Gastrocnemius medialis (tissue), 4 donors: ENCODE data around the gene IGLL1. TPM values are rescaled to one million over a fixed set of nuclear protein-coding genes. Genes with fewer than 3 reads are reported as not detected.
"Not testable (repeated sequence)": the region's sequence is repeated elsewhere in the genome, so short reads cannot be mapped to it uniquely, and the experiment has no call there.

ENCODE experiments used
- ATAC-seq, 2 donors: fragments of 150-250 bp; one replicate each; pipeline ENCODE4 v1.9.1; 2016
- DNase-seq, 2 donors: peaks; one replicate each; pipeline ENCODE4 v3.0.0-alpha.2; 2019
- H3K27ac ChIP-seq, 4 donors: fragments of 200-600 bp; sonication (generic); 1 replicate in 1 of 4; 2 replicates in 3 of 4; pipeline ENCODE4 v1.5.1; 2016 to 2018; ENCODE audit warnings: mild to moderate bottlenecking in 2 of 4, moderate library complexity in 1 of 4
- H3K27me3 ChIP-seq, 3 donors: fragments of 200-600 bp; sonication (generic) in 2 of 3; 1 replicate in 1 of 3; 2 replicates in 2 of 3; pipeline versions ENCODE4 v1.5.1 to v1.6.0; 2016 to 2019; ENCODE audit warnings: mild to moderate bottlenecking in 1 of 3, moderate library complexity in 1 of 3
- H3K36me3 ChIP-seq, 2 donors: fragments of 200-600 bp; sonication (generic) in 1 of 2; one replicate each; pipeline ENCODE4 v1.5.1; 2017 to 2018
- H3K4me1 ChIP-seq, 2 donors: fragments of 200-600 bp; sonication (generic) in 1 of 2; one replicate each; pipeline ENCODE4 v1.5.1; 2016 to 2017; ENCODE audit warnings: mild to moderate bottlenecking in 2 of 2
- H3K4me3 ChIP-seq, 4 donors: fragments of 200-600 bp; sonication (generic) in 3 of 4; 1 replicate in 1 of 4; 2 replicates in 3 of 4; pipeline ENCODE4 v1.5.1; 2016 to 2019; ENCODE audit warnings: mild to moderate bottlenecking in 2 of 4
- H3K9me3 ChIP-seq, 3 donors: fragments of 200-600 bp; sonication (generic) in 2 of 3; 1 replicate in 1 of 3; 2 replicates in 2 of 3; pipeline ENCODE4 v1.5.1; 2016 to 2019
- CTCF ChIP-seq, 5 experiments: fragments of 450-650 bp in 3 of 5; fragments of 200-600 bp in 2 of 5; sonication (generic) in 2 of 5; IDR thresholded peaks in 4 of 5; conservative IDR thresholded peaks in 1 of 5; 1 replicate in 4 of 5; 2 replicates in 1 of 5; pipeline ENCODE4 v1.5.1; 2016 to 2019; ENCODE audit warnings: antibody characterized with exemption in 5 of 5, mild to moderate bottlenecking in 3 of 5, moderate library complexity in 3 of 5
- POLR2A ChIP-seq, 2 donors: fragments of 450-650 bp; IDR thresholded peaks; one replicate each; pipeline ENCODE4 v1.6.1; 2017; ENCODE audit warnings: antibody characterized with exemption in 2 of 2, mild to moderate bottlenecking in 2 of 2, moderate library complexity in 2 of 2
- in situ Hi-C, 4 donors: fragments of 200-750 bp; cut with MboI; loops; one replicate each; pipeline versions ENCODE4 v1.15.0 to v1.8.0; 2017; ENCODE audit warnings: low sequenced_read_pairs in 4 of 4
- intact Hi-C: fragments of 100-400 bp; cut with DNase I; formaldehyde crosslinking; loops from one replicate; pipeline ENCODE4 v1.15.1; 2023; ENCODE audit warnings: low total_unique reads
- total RNA-seq, 4 donors: library from RNA; depleted of rRNA; stranded (reverse); fragments of >200 nt; gene quantifications; one replicate each; pipeline versions ENCODE4 v1.1.0 to v1.2.3, GENCODE V29; 2016

The IGLL1 gene
- total RNA-seq, 4 donors from 2014 or later, result not detected

- peaks cover 0 to 4% (median 0%) of the 10 kb centered on the region in 3 donors for H3K9me3 ChIP-seq
- H3K4me3 ChIP-seq, result no peak overlapping the region
- ATAC-seq (no peak), DNase-seq (no peak)
- no peaks in the 10 kb centered on the region for H3K36me3 ChIP-seq
- H3K27me3 ChIP-seq, result peaks cover 0 to 5% (median under 1%) of the 10 kb centered on the region in 3 donors
- no peak overlapping the region for H3K27ac ChIP-seq
- in situ Hi-C loops (loop anchor here in 3 of 4 donors (10.0 to 25.0 kb wide), 3 partner anchors 236 to 314 kb away; partner anchors contain the start of gene SLC2A11 (in 3 of the 3)), intact Hi-C loops (no loop called here)
- TF ChIP-seq POLR2A (IDR thresholded peaks at IDR 0.05), result no peak
- no peak for TF ChIP-seq CTCF (IDR thresholded peaks at IDR 0.05 in 4 of 5, conservative IDR thresholded peaks at IDR 0.05 in 1 of 5)
- no peaks in the 10 kb centered on the region for H3K4me1 ChIP-seq
These were observed 31.4 kb downstream of the IGLL1 start for GRCh38 chr22:23548501-23549197.

- H3K27ac ChIP-seq, result no peak overlapping the region
- no peak for DNase-seq
- peaks cover 0 to 4% (median 0%) of the 10 kb centered on the region in 3 donors for H3K27me3 ChIP-seq
- peaks cover 0 to 4% (median 0%) of the 10 kb centered on the region in 3 donors for H3K9me3 ChIP-seq
- intact Hi-C loops, result no loop called here
- ATAC-seq, result no peak
- TF ChIP-seq POLR2A (IDR thresholded peaks at IDR 0.05) (no peak), CTCF (IDR thresholded peaks at IDR 0.05 in 4 of 5, conservative IDR thresholded peaks at IDR 0.05 in 1 of 5) (no peak)
- in situ Hi-C loops, result loop anchor here in 3 of 4 donors (10.0 to 25.0 kb wide), 3 partner anchors 236 to 314 kb away; partner anchors contain the start of gene SLC2A11 (in 3 of the 3)
- peaks cover 0 to 2% of the 10 kb centered on the region in 2 donors for H3K4me1 ChIP-seq
- H3K36me3 ChIP-seq, result no peaks in the 10 kb centered on the region
- no peak overlapping the region for H3K4me3 ChIP-seq
These were observed 32.1 kb downstream of the IGLL1 start for GRCh38 chr22:23547818-23548500.

GRCh38 chr22:23547382-23547781, 32.7 kb downstream of the IGLL1 start:
- in situ Hi-C loops, result loop anchor here in 3 of 4 donors (10.0 to 25.0 kb wide), 3 partner anchors 235 to 315 kb away; partner anchors contain the start of gene SLC2A11 (in 3 of the 3)
- H3K9me3 ChIP-seq, H3K4me3 ChIP-seq, H3K27me3 ChIP-seq, H3K27ac ChIP-seq, H3K4me1 ChIP-seq, DNase-seq, ATAC-seq, H3K36me3 ChIP-seq, intact Hi-C loops: not testable (repeated sequence)

- no peaks in the 10 kb centered on the region for H3K36me3 ChIP-seq
- no peak overlapping the region for H3K27ac ChIP-seq
- intact Hi-C loops, result loop anchor here (5.0 kb wide), 2 partner anchors 222 to 302 kb away; partner anchors contain the start of gene CHCHD10
- in situ Hi-C loops, result loop anchor here in 3 of 4 donors (10.0 to 25.0 kb wide), 3 partner anchors 233 to 317 kb away; partner anchors contain the start of gene SLC2A11 (in 3 of the 3)
- H3K4me1 ChIP-seq, result peaks cover 0 to 9% of the 10 kb centered on the region in 2 donors
- peaks cover 0 to 4% (median 0%) of the 10 kb centered on the region in 3 donors for H3K9me3 ChIP-seq
- no peaks in the 10 kb centered on the region for H3K27me3 ChIP-seq
- no peak overlapping the region for H3K4me3 ChIP-seq
- TF ChIP-seq POLR2A (IDR thresholded peaks at IDR 0.05), result no peak
- no peak for TF ChIP-seq CTCF (IDR thresholded peaks at IDR 0.05 in 4 of 5, conservative IDR thresholded peaks at IDR 0.05 in 1 of 5)
- ATAC-seq, result no peak
- DNase-seq, result no peak
These were observed 35.2 kb downstream of the IGLL1 start for GRCh38 chr22:23544852-23545251.

GRCh38 chr22:23543506-23544000, 36.5 kb downstream of the IGLL1 start:
- ATAC-seq, H3K36me3 ChIP-seq, DNase-seq, H3K27ac ChIP-seq, H3K9me3 ChIP-seq, H3K4me1 ChIP-seq, H3K27me3 ChIP-seq, H3K4me3 ChIP-seq: not testable (repeated sequence)
- intact Hi-C loops, result loop anchor here (5.0 kb wide), 2 partner anchors 224 to 304 kb away; partner anchors contain the start of gene CHCHD10
- in situ Hi-C loops, result loop anchor here in 3 of 4 donors (10.0 to 25.0 kb wide), 3 partner anchors 231 to 319 kb away; partner anchors contain the start of gene SLC2A11 (in 3 of the 3)
